ENCODE results near the gene TNFSF13B. TPM values are rescaled to one million over a fixed set of nuclear protein-coding genes. Genes with fewer than 3 reads are reported as not detected.
"Not testable (repeated sequence)": the region's sequence is repeated elsewhere in the genome, so short reads cannot be mapped to it uniquely, and the experiment has no call there.

Gene TNFSF13B
- total RNA-seq, 1 donor from 2014 or later: 0.34 TPM

DNA sequence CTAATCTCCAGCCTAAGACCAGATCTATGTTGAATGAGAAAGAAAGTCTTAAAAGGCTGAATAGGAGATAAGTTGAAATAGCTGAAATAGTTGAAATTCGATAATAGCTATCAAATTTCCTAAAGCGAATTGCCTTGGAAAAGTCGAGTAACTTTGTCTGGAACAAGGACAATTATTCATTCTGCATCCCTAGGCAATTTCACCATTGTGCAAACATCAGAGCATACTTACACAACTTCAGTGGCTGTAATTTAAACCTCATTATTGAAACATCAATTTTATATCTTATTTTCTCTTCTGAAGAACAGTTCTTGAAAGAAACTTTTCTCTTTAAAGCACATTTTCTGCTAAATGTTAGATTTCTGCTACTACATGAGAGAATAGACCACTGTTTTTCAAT is 13.6 kb downstream of the TNFSF13B start:
- no peak for DNase-seq

DNA sequence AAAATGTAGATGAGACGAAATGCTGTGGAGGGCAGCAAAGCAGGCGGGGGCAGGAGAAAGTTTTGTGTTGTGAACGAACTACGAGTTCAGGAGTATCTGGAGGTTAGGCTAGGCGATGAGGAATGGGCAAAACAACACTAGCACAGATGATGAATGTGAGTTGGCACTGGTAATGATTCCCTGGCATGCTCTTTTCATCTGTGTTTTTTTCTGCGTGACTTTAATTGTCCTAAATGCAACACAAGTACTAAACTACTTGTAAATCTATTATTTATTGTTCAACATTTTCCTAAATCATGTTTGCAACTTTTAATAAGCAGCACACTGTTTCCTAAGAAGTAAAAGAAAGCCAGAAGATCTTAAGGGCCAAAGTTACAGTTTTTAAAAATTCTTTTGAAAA is 19.2 kb downstream of the TNFSF13B start:
- DNase-seq: no peak

DNA sequence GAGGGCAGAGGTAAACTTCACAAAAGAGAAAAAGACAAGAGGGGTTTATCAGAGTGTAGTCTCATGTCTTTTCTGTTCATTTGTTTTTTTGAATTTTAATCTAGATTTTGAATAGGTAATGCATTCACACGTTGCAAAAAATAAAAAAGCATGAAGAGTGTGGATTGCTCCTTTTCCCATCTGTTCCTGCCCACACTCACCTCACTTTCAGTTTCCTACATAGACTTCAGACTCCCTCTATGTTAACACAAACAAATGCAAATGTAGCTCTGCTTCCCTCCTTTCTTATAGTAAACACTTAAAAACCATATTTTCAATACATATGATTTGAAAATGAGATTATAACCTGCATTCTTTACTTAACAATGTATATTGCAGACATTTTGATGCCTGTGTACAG is 20.3 kb downstream of the TNFSF13B start:
- no peak for DNase-seq

DNA sequence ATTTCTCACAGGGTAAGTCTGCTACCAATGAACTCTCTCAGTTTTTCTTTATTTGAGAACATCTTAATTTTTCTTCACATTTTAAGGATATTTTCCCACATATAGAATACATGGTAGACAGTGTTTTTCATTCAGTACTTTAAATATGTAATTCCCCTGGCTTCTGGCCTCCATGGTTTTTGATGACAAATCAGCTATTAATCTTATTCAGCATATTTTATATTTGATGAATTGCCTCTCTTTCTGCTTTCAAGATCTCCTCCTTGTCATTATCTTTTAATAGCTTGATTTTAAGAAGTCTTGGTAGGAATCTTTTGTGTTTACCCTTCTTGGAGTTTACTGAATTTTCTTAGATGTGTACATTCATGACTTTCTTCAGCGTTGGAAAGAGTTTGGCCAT is 27.6 kb downstream of the TNFSF13B start:
- no peak for DNase-seq

DNA sequence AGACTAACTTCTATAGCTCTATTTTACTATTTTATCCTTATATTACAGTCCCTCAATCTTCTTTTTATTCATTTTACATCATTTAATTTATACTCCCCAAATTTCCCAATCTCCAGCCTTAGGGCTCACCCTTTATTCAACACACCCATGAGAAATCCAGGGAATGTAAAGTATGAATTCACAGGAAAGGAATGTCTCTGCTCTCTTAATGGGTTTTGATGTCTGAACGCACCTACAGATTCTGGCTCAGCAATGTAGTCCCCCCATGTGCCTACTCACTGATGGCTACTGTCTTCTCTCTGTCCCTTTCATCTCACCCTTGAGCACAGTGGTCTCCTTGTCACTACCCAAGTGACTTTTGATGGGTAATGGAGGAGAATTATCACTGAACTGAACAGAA is 32.8 kb downstream of the TNFSF13B start:
- no peak for DNase-seq

DNA sequence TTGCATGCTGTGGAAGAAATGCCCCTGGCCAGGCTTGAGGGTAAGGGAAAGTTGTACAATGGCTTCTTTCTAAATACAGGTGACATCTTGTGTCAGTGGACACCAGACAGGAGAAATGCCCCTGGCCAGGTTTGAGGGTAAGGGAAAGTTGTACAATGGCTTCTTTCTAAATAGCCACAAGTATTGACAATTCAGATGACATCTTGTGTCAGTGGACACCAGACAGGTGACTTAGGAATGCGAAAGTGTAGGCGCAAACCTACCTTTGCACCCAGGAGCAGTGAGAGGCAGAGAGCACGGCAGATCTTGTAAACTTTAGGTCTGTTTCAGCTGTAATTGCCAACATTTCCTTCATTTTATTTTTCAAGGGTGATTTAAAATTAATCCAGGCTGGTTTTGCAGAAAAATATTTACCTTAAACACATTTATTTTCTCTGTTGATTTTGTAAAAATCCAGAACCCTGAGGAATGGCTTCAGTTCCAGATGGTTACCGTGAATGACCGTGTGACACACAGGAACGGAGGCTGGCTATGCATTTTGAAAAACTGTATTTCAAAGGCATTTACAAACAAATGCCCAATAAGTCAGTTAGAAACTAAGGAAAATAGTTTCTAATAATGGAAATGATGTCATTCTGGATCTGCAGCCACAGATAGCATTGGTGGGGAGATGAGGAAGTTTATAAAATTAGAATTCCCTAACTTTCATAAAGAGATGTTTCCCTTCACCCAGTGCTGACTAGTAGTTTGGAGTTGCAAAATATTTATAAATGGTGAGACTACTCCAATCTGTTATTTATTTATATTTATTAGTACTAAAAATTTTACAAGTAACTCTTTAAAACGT is 34.9 kb downstream of the TNFSF13B start:
- no peak for DNase-seq

DNA sequence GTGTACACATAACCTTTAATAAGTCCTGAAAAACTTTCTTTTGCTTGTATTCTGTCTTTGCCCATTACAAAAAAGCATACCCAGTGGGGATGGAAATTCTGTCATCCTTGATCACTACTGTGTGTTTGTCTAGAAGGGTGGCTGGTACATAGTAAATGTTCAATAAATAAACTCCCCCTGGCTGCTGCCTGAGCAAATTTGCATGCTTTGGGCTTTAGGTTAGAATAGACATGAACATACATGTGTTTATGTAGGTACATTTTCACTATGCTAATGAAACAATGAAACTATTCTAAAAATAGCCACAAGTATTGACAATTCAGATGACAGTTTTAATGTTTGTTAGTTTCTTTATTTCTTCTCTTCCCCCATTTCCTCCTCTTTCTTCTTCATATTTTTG is 36.1 kb downstream of the TNFSF13B start:
- no peak for DNase-seq

DNA sequence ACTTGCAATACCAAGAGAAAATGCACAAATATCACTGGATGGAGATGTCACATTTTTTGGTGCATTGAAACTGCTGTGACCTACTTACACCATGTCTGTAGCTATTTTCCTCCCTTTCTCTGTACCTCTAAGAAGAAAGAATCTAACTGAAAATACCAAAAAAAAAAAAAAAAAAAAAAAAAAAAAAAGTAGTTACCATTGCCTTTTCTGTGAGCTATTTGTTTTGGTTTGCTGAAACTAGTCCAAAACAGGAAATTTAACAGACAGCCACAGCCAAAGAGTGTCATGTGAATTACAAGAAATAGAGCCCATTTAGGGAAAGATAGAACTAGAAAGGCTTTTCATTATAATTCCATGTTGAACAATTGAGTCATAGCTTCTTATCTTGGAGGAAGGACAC is 37.3 kb downstream of the TNFSF13B start:
- DNase-seq: no peak

DNA sequence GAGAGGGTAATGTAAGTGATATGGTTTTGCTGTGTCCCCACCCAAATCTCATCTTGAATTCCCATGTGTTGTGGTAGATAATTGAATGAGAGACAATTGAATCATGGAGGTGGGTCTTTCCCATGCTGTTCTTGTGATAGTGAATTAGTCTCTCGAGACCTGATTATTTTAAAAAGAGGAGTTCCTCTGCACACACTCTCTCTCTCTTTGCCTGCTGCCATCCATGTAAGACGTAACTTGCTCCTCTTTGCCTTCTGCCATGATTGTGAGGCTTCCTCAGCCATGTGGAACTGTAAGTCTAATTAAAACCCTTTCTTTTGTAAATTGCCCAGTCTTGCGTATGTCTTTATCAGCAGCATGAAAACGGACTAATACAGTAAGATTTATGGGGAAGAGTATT is 42.1 kb downstream of the TNFSF13B start:
- DNase-seq: not testable (repeated sequence)

DNA sequence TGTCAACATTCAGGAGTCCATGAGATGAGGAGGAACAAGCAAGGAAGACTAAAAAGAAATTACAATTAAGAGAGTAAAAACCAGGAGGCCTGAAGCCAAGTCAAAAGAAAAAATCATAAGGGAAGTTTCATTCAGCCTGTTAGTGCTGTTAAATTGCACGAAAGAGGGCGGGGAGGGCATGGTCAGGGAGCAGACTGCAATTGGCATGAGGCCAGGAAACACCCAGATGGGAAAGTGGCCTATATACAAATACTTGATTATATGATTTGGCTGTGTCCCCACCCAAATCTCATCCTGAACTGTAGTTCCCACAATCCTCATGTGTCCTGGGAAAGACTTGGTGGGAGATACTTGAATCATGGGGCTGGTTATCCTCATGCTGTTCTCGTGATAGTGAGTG is 43.9 kb downstream of the TNFSF13B start:
- peak; percentile 2 for DNase-seq

DNA sequence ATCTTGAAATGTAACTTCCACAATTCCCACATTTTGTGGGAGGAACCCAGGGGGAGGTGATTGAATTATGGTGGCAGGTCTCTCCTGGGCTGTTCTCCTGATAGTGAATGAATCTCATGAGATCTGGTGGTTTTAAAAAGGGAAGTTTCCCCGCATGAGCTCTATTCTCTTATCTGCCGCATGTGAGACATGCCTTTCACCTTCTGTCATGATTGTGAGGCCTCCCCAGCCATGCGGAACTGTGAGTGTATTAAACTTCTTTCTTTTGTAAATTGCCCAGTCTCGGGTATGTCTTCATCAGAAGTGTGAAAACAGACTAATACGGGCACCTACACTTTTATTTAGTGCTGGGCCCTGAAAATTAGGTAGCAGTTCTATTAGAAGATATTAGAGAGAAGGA is 45.8 kb downstream of the TNFSF13B start:
- DNase-seq: no peak

DNA sequence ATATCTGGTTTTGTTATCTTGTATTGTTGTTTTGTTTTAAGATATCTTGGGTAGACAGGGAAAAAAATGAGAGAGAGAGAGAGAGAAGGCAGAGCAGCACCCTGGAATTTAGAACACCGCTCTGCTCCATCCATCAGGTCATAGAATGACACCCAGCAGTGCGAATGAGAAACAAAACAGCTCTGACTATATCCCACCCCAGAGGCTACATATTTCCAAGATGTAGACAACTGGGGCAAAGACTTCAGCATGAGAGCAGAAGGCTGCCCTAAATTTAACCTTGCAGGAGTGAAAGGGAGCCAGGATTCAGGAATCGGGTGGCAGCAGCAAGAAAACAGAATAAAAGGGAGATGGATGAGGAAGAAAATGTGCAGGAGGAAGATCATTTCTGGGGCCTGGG is 46.5 kb downstream of the TNFSF13B start:
- DNase-seq: no peak

DNA sequence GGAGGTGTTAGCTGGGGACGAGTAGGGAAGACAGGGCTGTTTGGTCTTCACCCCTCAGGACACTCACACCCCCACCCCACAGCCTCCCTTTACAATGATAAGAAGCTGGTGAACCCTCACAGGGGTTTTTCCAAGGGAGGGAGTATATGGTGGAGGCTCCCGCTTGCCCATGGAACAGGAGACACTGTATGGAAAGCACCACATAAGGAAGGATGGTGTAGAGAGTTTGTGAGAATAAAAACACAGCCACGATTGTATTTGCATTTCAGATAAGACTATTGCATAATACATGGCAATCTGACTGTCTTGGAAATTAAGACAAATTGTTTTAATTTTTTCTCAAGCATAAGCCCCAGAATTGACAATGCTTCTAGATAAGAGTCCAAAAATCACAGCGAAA is 46.9 kb downstream of the TNFSF13B start:
- no peak for DNase-seq

DNA sequence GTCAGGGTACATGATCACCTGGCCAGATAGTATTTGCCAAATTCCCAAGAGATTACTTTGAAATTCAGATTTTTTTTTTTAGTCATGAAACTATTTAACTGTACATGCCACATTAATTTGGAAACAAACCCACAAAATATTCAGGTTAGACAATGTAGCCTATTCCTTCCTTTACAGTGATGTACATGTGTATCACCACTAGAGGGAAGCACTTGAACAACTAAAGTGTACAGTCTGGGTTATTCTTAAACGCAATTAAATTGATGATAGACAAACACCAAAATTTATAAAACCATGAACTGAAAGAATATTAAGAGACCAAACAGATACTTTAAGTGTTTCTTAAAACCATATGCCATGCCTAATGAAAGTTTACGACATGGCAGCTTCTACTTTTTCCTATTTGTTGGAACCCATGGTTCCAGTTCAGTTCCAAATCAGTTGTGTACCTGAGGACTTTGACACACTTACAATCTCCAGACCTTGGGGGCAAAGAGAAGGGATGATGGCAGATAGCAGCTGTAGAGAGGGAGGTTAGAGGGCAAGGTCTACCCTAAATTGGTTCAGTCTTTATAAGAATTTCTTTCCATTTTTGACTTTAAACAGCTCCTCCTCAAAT is 52.8 kb downstream of the TNFSF13B start:
- peak; percentile 66 for DNase-seq

DNA sequence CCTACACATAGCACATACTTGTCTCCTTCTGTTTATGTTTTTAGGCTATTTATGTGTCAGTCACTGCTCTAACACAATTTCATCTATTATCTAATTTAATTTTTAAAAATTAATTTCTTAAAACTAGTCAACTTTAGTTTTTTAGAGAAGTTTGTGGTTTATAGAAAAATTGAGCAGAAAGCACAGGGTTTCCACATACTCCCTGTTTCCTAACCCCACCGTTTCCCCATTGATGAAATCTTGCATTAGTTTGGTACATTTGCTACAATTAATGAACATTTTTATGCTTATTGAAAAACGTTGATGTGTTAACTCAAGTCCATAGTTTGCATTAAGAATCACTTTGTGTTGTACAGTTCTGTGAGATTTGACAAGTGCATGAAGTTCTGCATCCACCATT is 53.5 kb downstream of the TNFSF13B start:
- no peak for DNase-seq

DNA sequence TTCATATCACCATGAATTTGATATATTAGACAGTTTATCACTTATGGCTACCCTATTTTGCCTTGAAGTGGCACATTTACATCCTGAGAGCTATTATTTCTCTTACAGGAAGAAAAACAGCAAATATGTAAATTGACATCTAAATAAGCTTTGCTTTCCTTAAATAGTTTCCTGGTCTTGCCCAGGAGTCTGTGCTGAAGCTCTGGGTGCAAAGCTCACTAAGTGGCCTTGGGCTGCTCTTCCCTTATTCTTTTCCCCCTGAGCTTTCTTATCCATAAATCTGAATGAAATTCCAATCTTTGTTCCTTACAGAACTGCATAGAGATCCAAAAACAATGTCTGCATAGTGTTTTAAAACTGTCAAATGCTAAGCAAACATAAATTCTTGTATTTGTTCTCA is 56.3 kb downstream of the TNFSF13B start:
- no peak for DNase-seq

DNA sequence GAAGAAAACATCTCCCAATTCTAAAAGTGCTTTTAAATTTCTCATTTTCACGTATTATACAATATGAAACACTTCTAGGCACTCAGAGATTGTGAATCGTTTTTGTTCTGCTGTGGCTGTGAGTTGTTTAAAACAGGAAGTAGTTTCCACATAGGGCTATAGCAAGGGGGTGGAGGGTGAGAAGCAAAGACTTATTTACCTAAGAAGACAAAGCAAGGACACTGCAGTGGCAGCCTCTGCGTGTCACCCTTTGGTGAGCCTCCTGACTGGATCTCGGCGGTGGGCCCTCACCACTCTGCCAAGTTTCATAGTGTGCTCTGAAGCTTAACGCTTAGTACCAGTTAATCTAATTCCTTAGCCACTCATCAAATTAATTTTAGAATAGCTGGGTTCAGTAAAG is 56.8 kb downstream of the TNFSF13B start:
- no peak for DNase-seq

DNA sequence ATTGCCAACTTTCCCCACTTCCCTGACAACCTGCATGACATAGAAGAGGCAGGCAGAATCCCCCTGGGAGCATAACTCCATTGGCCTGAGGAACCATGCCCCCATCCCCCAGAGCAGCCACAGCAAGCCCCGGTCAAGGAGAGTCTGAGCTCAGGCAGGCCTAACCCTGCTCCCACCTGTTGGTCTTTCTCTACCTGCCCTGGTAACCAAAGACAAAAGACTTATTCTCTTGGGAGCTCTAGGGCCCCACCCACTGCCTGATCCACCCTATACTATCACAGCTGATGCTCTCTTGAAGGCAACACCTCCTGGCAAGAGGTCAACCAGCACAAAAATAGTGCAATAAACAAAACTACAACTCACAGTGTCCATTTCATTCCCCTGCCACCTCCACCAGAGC is 59.3 kb downstream of the TNFSF13B start:
- no peak for DNase-seq

DNA sequence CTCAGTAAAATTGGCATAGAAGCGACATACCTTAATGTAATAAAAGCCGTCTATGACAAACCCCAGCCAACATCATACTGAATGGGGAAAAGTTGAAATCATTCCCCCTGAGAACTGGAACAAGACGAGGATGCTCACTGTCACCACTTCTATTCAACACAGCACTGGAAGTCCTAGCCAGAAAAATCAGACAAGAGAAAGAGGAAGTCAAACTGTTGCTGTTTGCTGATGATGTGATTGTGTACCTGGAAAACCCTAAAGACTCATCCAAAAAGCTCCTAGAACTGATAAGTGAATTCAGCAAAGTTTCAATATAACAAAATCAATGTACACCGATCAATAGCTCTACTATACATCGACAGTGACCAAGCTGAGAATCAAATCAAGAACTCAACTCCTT is 63.3 kb downstream of the TNFSF13B start:
- DNase-seq: no peak

DNA sequence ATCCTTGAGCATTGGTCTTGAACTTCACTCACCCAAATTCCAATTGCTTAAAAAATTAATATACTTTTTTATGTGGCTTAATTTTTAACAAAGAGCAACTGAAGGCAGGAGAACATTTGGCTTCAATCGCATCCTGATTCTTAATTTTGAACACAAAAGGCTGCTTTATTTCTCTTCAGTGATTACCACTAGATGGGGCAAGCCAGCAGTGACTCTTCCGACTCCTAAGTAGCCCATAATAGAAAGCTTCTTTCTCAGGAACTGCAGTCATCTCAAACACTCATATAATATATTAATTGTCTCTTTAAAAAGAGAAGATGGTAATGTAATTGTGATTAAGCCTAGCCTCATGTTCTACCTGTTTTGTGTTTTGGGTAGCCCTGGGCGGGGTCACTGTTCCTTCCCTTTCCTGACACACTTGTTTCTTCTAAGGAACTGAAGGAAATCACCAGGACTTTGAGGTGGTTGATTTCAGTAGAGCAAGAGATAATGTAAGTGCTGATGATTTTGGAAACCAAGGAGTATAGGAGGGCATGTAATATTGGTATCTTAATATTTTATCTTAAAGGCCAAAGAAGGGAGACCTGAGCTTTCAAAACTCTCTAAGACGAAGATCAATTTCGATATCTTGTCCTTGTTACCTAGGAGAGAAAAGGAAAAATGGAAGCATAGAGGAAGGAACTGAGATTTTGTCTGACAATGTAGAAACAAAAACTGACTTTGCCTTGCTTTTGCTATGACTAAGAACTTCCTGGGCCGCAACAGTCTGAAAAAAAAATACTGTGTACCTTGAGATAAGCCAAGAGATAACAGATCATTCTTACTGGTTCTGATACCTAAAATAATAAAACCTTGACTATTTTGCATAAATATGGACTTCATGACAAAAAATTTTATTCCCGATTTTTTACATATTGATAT is 73.1 kb downstream of the TNFSF13B start:
- peak; percentile 46 for DNase-seq

DNA sequence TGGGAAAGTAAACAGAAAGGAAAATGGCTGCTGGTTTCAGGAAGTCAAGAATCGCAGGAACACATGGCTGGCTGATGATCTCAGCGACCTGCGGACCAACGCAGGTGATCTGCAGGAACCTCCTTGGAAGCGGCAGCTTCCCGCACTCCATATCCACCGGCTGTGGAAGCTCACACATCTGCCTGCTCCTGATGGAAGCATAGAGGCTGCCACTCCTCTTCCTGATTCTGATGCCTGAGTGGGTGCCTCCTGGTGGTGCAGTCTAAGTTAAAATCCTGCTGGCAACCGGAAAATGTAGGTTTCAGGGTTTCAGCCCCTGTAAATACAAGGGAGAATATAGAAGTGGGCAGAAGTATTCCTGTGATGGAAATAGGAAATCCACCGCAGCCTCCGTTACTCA is 75.5 kb downstream of the TNFSF13B start:
- no peak for DNase-seq

DNA sequence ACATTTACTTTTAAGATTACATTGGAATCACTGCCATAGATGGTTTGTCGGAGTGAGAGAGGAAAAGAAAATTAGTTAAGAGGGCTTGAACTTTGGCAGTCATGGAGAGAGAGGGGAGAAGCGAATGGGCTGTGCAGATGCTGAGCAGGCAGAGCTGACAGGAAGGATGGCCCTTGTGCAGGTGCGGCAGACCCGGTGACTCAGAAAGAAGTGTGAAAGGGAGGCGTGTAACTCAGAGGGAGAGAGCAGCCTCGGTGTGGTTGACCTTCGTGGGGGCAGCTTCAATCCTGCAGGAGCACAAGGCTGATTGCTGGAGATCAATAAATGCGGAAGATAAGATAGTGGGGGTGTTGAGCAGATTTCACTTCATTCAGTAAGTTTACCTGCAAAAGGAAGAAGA is 76.9 kb downstream of the TNFSF13B start:
- no peak for DNase-seq

DNA sequence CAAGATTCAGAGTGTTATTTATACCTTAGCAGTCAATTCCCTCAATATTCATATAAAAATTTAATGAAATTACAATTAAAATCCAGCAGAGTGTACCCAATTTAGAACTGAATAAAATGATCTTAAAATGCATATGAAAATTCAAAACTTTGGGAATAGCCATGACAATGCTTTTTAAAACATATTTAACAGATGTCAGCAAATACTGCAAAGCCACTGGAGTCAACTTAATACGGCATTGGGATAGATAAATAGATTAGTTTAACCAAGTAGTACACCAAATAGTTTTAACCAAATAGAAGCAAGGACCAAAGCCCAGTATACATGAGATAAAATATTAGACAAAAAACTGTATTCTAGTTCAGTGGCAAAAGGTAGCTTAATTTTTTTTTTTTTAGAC is 79.8 kb downstream of the TNFSF13B start:
- no peak for DNase-seq
